GM21390 (cell line): ENCODE results near the gene ARSJ.
"Not testable (repeated sequence)": the region's sequence is repeated elsewhere in the genome, so short reads cannot be mapped to it uniquely, and the experiment has no call there.

Experiments used
- ATAC-seq: cut with Tn5 transposase; IDR thresholded peaks from one replicate; pipeline ENCODE4 v1.9.1; 2021; ENCODE audit not compliant: unreplicated experiment

Gene ARSJ

DNA sequence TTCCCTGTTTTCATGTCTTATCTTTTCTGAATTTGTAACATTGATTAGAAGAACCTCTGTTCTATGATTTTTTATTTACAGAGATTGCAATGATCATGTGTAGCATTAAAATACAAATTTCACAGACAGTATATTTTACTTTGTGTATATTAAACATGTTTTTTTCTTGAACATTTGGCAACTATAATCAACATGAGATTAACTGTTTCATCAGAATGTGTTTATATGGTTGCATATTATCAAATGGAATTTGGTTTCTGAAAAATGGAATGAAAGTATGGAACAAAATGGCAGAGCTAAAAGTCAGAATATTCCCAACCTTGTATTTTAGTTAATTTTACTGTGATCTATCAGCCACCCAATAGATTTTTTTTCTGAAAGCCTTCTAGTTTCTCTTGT is 19.9 kb downstream of the ARSJ start:
- no peak for ATAC-seq

DNA sequence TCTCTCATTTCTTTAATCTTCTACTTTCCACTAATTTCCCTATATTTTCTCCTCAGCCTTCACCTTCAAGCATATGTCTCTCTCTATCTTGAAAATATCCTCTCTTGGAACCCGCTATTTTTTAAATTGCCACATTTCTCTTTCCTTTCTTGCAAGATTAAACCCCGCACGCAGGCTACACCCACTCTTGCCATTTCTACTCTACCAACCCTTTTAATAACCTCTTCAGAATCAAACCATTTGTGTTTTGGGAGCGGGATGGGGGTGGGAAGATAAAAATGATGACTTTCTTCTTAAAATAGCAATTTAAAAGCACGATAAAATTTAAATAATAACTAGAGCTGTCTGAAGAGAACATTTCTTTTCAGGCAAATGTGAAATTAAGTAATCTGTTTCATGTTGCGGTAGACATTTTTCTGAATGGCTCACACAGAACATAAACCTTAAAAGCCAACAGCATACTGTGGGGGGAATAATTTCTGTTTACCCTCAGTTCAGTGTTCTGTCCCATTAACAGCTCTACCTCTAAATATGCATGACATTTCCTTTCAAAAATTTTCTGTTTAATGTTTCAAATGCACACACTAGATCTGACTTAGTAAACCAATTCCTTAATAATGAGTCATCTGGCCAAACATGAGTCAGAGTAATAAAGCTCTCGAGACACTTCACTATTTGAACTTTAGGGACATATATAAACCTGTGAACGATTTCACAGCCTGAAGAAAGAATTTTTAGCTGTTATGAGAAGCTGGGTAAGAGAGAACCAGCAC is 20.5 kb downstream of the ARSJ start:
- no peak for ATAC-seq

DNA sequence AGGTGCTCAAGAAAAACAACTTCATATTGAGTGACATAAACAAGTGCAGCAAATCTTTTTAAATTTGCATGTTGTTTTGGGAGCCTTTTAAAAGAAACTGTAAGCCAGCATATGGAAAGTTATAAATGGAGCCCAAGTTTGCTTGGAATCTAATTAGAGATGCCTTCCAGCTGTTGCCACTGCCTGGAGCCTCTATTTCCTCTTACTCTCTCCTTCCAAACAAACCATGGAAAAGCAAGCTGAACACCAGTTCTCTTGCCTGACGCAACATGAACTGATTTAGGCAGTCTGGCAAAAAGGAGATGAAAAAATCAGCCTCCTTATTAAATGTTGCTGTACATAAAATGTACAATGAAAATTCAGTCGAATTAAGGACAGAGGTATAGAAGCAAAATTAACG is 21.5 kb downstream of the ARSJ start:
- ATAC-seq = no peak

DNA sequence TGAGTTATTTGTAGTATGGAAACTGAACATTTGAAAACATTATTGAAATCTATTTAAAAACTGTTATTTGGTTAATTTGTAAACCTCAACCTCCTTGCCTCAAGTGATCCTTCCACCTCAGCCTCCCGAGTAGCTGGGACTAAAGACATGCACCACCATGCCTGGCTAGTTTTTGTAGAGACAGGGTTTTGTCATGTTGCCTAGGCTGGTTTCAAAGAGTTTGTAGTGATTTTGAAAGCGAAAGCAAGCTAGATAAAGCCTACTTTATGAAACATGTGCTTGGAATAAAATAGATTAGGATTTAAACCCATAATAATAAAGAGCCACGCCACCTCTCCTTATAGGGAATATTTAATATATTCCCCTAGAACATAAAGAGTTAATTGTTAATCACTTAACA is 23.5 kb downstream of the ARSJ start:
- no peak for ATAC-seq

DNA sequence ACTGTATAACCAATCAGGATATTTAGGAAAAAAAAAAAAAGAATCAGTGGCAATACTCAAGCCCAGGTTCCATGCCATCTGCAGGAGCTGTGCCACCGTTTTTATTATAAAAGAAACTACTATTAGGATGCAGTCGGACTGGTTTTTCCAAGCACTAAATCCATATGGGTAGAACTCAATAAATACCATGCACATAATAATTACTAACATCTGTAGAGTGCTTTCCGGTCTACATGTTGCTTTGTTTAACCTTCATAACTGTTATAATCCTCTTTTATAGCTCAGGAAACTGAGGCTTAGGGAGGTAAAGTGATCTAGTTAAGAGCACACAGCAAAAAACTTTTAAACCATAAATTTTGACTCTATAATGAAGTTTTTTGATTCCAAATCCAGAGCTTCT is 24.0 kb downstream of the ARSJ start:
- ATAC-seq = no peak

DNA sequence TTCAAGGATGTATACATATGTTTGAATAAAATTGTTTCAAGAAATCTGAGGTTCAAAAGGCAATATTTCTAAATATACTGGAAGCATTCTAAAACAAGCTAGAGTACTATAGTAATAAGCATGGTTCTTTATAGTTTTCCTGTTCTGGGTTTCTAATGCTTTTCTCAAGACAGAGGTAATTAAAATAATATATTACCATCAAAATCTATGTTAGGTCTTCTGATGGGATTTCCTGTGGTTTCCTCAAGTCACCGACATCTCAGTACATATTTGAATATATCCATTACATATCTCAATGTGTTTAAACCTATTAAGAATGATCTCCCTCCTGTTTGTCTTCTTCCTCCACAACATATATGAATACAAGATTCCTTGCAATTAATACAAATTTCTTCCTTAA is 25.6 kb downstream of the ARSJ start:
- ATAC-seq = no peak

DNA sequence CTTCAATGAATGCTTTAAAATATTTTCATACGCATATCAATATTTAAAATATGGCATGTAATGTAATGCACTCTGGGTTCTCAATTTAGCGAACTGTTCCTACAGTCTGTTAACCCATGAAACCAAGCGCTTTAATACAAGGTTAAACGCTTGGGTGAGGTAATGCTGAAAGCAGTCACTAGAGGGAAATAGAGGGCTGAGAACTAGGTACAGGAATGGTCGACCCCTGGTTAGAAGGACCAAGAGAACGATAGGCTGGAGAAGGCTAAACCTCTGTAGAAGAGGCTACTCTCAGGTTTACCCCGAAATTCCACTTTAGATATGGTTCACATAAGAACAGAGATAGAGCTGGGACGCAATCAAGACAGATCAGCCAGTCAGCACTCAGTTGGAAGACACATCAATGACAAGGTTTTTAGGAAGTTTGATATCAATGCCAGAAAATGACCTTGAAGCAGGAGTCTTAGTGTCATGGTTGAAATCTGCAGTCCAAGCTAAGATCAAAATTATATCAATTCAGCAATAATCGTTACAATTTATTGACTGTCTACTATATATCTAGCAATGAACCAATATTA is 26.9 kb downstream of the ARSJ start:
- ATAC-seq = peak; percentile 86

- ATAC-seq = no peak
Measured at GRCh38 chr4:113951263-113951662, 28.2 kb downstream of the ARSJ start.

- ATAC-seq = no peak
Measured at GRCh38 chr4:113950207-113950606, 29.2 kb downstream of the ARSJ start.

DNA sequence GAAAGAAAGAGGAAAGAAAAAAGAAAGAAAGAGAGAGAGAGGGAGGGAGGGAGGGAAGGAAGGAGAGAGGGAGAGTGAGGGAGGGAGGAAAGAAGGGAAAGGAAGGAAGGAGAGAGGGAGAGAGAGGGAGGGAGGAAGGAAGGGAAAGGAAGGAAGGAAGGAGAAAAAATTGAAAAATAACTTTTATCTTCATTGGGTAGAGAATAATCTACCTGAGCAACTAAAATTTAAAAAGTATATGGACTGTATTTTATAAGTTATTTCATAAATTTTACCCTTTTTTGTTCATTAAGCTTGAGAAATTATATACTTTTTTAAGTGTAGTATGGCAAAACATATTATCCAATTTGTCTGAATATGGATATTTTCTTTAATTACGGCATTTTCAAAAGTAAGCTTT is 32.0 kb downstream of the ARSJ start:
- no peak for ATAC-seq

DNA sequence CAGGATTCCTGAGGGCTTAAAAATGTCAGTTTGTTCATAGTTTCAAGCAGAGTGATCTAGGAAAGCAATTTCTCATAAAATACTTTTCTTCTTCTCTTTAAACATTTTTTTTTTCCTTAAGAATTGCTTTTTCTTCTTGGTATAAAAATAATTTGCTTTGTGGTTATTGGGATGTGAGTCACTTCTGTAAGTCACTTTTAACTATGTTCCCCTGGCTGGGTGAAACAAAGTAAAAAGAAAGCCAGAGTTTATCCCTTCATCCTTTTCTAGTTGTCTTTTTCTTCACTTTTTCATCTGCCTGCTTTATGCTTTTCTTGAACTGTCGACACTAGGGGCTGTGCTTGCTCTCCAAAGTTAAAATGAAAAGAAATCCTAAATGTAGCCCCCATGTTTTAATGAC is 33.5 kb downstream of the ARSJ start:
- no peak for ATAC-seq

DNA sequence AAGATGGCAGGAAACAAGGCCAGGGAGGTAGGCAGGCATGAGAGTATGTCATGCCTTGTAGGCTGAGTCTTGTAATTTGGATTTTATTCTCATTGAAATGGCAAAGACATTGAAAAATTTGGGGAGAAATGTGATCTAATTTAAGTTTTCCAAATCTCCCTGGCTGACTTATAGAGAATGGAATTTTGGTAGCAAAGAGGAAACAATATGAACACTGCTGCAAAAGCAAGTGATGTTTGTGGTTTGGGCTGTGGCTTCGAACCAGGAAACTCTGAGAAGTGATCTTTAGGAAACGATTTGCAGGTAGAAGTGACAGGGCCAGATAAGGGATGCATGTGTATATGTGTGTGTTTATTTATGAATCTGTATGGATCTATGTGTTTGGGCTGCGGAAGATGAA is 35.6 kb downstream of the ARSJ start:
- ATAC-seq = no peak

- no peak for ATAC-seq
Measured at GRCh38 chr4:113943085-113943484, 36.4 kb downstream of the ARSJ start.

- no peak for ATAC-seq
Measured at GRCh38 chr4:113941836-113942235, 37.6 kb downstream of the ARSJ start.

DNA sequence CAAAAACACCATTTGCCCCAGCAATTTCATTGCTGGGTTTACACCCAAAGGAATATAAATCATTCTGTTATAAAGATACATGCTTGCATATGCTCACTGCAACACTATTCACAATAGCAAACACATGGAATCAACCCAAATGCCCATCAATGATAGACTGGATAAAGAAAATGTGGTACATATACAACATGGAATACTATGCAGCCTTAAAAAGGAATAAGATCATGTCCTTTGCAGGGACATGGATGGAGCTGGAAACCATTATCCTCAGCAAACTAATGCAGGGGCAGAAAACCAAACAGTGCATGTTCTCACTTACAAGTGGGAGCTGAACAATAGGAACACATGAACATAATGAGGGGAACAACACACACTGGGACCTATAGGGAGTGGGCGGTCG is 39.3 kb downstream of the ARSJ start:
- ATAC-seq = not testable (repeated sequence)

DNA sequence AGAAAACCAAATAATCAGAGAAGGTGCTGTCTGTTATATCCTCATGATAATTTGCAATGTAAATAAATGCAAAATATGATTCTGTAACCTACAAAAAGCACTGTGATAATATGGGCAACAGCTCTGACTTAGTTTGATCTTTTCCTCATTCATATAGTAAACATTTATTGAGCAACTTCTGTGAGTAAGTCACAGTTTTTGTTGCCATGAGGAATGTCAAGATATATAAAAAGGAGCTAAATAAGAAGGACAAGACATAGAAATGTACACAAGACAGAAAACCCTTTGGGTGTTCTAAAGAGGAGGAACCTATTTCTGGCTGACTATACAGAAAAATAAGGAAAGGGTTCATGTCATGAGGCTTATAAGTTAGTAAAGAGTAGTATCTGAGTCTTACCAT is 44.3 kb downstream of the ARSJ start:
- ATAC-seq = no peak

GRCh38 chr4:113924706-113925105 is 54.7 kb downstream of the ARSJ start:
- ATAC-seq = not testable (repeated sequence)

DNA sequence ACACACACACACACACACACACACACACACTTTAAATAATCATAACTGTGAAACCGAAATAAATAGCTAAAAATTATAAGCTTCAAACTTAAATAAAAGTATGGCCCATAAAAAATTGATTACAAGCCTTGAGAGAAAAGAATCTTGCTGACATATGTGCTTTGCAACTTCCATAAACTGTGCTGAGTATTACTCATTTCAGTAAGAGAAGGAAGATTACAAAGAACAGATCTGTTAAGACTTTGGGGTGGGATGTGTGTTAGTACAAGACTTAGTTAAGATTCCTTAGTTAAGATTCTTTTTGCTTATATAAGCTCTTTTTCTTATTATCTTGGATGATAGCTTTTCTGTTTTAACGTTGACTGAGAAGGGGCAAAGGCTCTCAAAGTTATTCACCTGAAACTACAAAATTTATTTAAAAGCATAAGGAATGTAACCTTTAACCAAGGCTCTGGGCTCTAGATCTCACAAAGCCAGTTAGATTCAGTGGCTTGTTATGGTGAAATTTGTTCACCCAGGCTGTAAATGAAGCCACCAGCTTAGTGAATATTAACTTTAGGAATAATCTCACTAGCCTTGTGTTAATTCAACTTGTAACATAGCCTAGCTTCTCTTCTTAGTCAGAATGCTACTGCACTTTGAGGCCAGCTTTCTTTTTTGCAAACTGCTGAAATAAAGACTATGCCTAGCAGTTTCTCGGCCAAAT is 58.2 kb downstream of the ARSJ start:
- ATAC-seq = no peak

DNA sequence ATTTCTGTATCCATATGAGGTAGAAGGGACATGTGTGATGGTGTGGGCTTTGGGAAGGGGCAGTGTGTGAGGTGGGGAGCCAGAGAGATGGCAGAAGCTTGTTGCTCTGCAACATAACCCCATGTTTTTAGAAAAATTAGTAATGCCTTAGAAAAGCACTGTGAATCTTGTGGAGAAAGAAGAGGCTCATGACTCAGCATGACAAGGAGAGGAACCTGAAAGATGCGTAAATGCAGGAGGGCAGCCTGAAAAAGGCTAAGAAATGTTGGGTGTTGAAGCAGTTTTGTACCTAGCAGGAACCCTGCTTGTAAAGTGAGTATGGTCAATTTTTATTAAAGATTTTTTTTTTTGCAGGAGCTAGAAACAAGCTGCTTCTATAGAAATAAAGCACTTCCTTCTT is 59.8 kb downstream of the ARSJ start:
- no peak for ATAC-seq

DNA sequence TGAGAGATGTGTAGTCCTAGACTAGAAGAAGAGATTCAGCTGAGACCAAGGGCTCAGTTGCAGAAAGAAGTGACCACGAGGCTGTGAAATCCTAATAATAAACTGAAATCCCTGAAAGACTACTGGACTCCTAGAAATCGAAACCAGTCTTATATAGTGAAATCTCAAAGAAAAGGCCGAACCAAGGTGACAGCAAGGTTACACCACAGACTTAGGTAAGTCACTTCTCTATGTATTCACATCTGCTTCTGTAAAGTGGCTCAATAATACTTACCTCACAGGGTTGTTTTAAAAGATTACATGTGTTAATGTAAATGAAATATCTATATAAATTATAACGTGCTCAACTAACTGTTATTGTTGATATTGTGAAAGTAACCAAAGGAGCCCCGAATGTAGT is 60.3 kb downstream of the ARSJ start:
- no peak for ATAC-seq

- ATAC-seq = no peak
Measured at GRCh38 chr4:113908829-113909228, 70.6 kb downstream of the ARSJ start.

GRCh38 chr4:113907559-113907958 is 71.9 kb downstream of the ARSJ start:
- ATAC-seq = no peak
